Measurements from ENCODE around the gene UNC5C. TPM values are rescaled to one million over a fixed set of nuclear protein-coding genes. Genes with fewer than 3 reads are reported as not detected.

The UNC5C gene
- total and polyA plus RNA-seq, 2 of the 4 experiments (the other 2 are of a cell fraction): under 0.01 TPM

- H3K27me3 ChIP-seq (ENCODE audit: control insufficient read depth, insufficient read depth, low read length): peaks cover under 1% of the 10 kb centered on the region; the same call in 1 of the 2 replicates
- H4K20me1 ChIP-seq (ENCODE audit: insufficient read depth, low read length): no peaks in the 10 kb centered on the region
- no peak overlapping the region for H4K91ac ChIP-seq (ENCODE audit: insufficient read depth, low read depth, low read length)
- H2AK5ac ChIP-seq (ENCODE audit: low read depth, low read length): no peak overlapping the region
- H2BK5ac ChIP-seq (ENCODE audit: low read depth, low read length, poor library complexity, severe bottlenecking): no peak overlapping the region
- DNase-seq (no peak), ATAC-seq (ENCODE audit: low read depth) (no peak)
- no peak overlapping the region for H3K4me3 ChIP-seq (ENCODE audit: insufficient read depth, low read depth, low read length)
- POLR2A ChIA-PET (ENCODE audit: unreplicated experiment): no interaction called here
- no peak overlapping the region for H3K56ac ChIP-seq (ENCODE audit: extremely low read depth, insufficient read depth, low read length)
- CTCF ChIA-PET: no interaction called here
- no peak overlapping the region for H2AK9ac ChIP-seq (replicated peaks; ENCODE audit: low read depth, low read length, poor library complexity)
- no peaks in the 10 kb centered on the region for H3K36me3 ChIP-seq (ENCODE audit: control insufficient read depth, insufficient read depth, low read length)
- no peak overlapping the region for H4K5ac ChIP-seq (ENCODE audit: low read depth, low read length)
- no peak overlapping the region for H3K27ac ChIP-seq (ENCODE audit: insufficient read depth, low read length)
- H4K8ac ChIP-seq (ENCODE audit: low read depth in 2 of 2, low read length in 2 of 2): no peak overlapping the region
- BruUV-seq (replicated peaks): no TSS peak
- H2AFZ ChIP-seq (replicated peaks; ENCODE audit: low read length, poor library complexity): no peak overlapping the region
- no peak overlapping the region for H3K4me2 ChIP-seq (ENCODE audit: low read depth, low read length)
- no peaks in the 10 kb centered on the region for H3K79me1 ChIP-seq (ENCODE audit: low read depth in 1 of 2, low read length in 2 of 2)
- H3K23ac ChIP-seq (ENCODE audit: low read depth, low read length): no peak overlapping the region
- H3K9ac ChIP-seq (ENCODE audit: low read depth, low read length): no peak overlapping the region
- in situ Hi-C loops (cut with MboI; ENCODE audit: low sequenced_read_pairs): no loop called here
- dilution Hi-C loops (cut with HindIII; ENCODE audit: low sequenced_read_pairs, unreplicated experiment): no loop called here
- intact Hi-C loops (cut with micrococcal nuclease): no loop called here
- no peak overlapping the region for H2BK120ac ChIP-seq (ENCODE audit: low read depth, low read length)
- H3K4ac ChIP-seq (ENCODE audit: low read depth, low read length): no peak overlapping the region
- no peak overlapping the region for H2BK15ac ChIP-seq (ENCODE audit: low read depth, low read length)
- no peak for TF ChIP-seq USF2 (IDR thresholded peaks at IDR 0.05; ENCODE audit: low read depth, low read length)
- TF ChIP-seq MXI1 (IDR thresholded peaks at IDR 0.05; ENCODE audit: borderline replicate concordance, low read depth, low read length): no peak
- TF ChIP-seq MAZ (IDR thresholded peaks at IDR 0.05; ENCODE audit: borderline replicate concordance, low read depth, low read length): no peak
- TF ChIP-seq SMC3 (IDR thresholded peaks at IDR 0.05; ENCODE audit: low read depth, low read length): no peak
- no peak for TF ChIP-seq BHLHE40 (IDR thresholded peaks at IDR 0.05; ENCODE audit: low read depth, low read length)
- no peak for TF ChIP-seq NFE2L2 (IDR thresholded peaks at IDR 0.05; ENCODE audit: low read depth, low read length)
- no peak for TF ChIP-seq CEBPB (IDR thresholded peaks at IDR 0.05; ENCODE audit: low read depth, low read length)
- TF ChIP-seq, protein P1, sequence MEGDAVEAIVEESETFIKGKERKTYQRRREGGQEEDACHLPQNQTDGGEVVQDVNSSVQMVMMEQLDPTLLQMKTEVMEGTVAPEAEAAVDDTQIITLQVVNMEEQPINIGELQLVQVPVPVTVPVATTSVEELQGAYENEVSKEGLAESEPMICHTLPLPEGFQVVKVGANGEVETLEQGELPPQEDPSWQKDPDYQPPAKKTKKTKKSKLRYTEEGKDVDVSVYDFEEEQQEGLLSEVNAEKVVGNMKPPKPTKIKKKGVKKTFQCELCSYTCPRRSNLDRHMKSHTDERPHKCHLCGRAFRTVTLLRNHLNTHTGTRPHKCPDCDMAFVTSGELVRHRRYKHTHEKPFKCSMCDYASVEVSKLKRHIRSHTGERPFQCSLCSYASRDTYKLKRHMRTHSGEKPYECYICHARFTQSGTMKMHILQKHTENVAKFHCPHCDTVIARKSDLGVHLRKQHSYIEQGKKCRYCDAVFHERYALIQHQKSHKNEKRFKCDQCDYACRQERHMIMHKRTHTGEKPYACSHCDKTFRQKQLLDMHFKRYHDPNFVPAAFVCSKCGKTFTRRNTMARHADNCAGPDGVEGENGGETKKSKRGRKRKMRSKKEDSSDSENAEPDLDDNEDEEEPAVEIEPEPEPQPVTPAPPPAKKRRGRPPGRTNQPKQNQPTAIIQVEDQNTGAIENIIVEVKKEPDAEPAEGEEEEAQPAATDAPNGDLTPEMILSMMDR (conservative IDR thresholded peaks at IDR 0.05; ENCODE audit: low read depth, low read length): no peak
- TF ChIP-seq, protein P2, sequence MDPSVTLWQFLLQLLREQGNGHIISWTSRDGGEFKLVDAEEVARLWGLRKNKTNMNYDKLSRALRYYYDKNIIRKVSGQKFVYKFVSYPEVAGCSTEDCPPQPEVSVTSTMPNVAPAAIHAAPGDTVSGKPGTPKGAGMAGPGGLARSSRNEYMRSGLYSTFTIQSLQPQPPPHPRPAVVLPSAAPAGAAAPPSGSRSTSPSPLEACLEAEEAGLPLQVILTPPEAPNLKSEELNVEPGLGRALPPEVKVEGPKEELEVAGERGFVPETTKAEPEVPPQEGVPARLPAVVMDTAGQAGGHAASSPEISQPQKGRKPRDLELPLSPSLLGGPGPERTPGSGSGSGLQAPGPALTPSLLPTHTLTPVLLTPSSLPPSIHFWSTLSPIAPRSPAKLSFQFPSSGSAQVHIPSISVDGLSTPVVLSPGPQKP (IDR thresholded peaks at IDR 0.05; ENCODE audit: borderline replicate concordance, low read depth, low read length): no peak
- no peak for TF ChIP-seq RCOR1 (IDR thresholded peaks at IDR 0.05; ENCODE audit: insufficient replicate concordance, low read length)
- no peak for TF ChIP-seq MAFK (IDR thresholded peaks at IDR 0.05; ENCODE audit: low read depth, low read length)
- no peak for TF ChIP-seq FOS (IDR thresholded peaks at IDR 0.05; ENCODE audit: low read depth, low read length)
- no peak for TF ChIP-seq POLR2A (IDR thresholded peaks at IDR 0.05; ENCODE audit: low read depth, low read length)
- no peak for TF ChIP-seq RFX5 (IDR thresholded peaks at IDR 0.05; ENCODE audit: low read depth, low read length)
- TF ChIP-seq RAD21 (IDR thresholded peaks at IDR 0.05; ENCODE audit: low read length): no peak
- TF ChIP-seq CHD1 (IDR thresholded peaks at IDR 0.05; ENCODE audit: low read depth, low read length): no peak
- no CpG with 5 or more reads among the region's 3 CpGs for WGBS, 2 experiments (ENCODE audit: extremely low coverage in 2 of 2, insufficient read length in 1 of 2)
- H3K14ac ChIP-seq (replicated peaks; ENCODE audit: low read depth, low read length): no peak overlapping the region
- H3K9me1 ChIP-seq (ENCODE audit: insufficient read depth, low read length): no peaks in the 10 kb centered on the region
- H2BK20ac ChIP-seq (ENCODE audit: low read depth, low read length): no peak overlapping the region
- no peak overlapping the region for H3K18ac ChIP-seq (ENCODE audit: low read depth, low read length)
- H3K4me1 ChIP-seq (ENCODE audit: control insufficient read depth, insufficient read depth, low read length): no peaks in the 10 kb centered on the region
- no peaks in the 10 kb centered on the region for H3K9me3 ChIP-seq (ENCODE audit: control insufficient read depth, insufficient read depth, low read length)
Measured at GRCh38 chr4:95541094-95541493, 7.7 kb downstream of the UNC5C start.
